Measurements from ENCODE around the gene RGS17.
A peak's percentile ranks its signal among the peaks of the same experiment; 100 is the strongest.
"Not testable (repeated sequence)": the region's sequence is repeated elsewhere in the genome, so short reads cannot be mapped to it uniquely, and the experiment has no call there.

The RGS17 gene

DNA sequence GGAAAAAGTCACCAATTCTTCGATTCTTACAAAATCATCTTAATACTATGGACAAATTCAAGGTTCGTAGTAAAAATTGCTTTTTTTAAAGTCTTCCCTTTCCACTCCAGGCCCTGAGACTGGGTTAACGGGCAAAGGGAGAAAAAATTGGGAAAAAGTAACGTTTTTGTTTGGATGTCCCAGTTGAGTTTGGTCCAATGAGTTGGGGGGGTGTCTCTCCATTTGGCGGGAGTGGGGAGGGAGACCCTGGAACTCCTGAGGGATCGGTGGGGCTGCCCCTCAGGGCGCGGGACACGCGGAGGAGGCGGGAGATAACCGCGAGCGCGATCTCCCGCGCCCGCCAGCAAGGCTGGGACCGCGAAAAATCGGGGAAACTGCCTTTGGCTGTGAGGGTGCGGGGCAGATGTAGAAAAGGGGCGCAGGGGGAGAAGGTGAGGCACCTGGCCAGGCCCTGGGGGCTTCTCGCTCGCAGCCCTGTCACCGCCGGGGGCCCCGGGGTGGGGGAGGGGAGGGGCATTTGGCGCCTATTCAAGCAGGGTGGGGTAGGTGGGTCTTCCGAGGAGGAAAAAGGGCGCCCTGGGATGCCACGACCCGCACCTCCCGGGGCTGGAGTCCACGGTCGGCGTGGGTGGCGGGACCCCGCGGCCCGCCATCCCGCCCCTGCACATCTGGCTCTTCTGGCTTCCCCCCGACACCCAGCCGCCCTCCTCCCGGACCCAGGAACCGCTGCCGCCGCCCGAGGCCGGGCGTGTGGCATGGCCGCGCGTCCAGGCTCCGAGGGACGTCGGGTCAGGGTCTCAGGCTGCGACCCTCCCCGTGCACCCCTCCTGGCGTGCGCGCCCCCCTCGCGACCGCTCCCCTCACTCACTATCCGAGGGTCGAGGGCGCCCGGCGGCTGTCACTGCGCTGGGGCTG is 148.8 kb downstream of the RGS17 start:
- peak; percentile 54 for DNase-seq

DNA sequence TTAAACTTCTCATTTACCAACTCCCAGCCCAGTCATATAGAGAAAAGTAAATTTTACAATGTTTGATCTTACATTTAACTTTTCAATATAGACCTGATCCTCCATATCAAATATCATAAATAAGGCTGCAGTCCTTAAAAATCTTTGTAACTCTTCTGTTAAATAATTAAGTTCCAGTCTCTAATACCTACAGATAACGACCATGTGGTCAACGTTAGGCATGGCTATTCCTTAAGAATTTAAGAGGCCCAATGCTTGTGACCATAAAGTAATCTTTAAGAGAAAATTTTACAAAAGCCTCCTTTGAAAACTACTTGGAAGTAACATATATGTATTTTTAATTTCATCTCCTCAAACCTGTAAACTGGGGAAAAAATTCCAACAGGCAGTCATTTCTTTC is 149.9 kb downstream of the RGS17 start:
- no peak for DNase-seq

DNA sequence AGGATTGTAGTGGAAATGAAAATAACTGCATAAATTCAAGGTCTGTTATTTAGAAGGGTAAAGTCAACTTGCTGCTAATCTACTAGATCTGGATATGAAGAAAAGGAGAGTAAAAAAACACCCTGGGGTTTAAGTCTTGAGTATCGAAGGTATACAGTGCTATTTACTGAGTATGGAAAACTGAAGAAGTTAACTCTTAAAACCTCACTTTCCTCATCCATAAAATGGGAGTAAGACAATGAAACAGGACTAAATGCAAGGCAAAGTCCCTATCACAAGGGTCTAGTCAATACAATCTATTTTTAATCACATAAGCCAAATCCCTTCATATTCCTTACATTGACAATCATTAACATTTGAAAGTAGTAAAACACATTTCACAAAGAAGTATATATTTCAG is 150.4 kb downstream of the RGS17 start:
- no peak for DNase-seq

DNA sequence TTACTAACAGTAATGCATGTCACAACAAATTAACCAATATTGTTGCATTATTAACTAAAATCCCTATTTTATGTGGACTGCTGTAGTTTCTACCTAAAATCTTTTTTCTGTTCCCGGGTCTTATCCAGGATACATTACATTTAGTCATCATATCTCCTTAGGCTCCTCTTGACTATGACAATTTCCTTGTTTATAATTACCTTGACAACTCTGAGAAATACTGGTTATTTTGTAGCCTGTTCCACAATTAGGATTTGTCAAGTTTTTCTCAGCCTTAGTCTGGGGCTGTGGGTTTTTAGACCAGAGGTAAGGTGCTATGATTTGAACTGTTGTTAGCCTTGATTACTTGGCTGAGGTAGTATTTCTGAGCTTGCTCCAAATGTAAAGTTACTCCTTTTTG is 152.0 kb downstream of the RGS17 start:
- DNase-seq, result no peak

- no peak for DNase-seq
Observed at GRCh38 chr6:152978058-152978457, 153.0 kb downstream of the RGS17 start.

DNA sequence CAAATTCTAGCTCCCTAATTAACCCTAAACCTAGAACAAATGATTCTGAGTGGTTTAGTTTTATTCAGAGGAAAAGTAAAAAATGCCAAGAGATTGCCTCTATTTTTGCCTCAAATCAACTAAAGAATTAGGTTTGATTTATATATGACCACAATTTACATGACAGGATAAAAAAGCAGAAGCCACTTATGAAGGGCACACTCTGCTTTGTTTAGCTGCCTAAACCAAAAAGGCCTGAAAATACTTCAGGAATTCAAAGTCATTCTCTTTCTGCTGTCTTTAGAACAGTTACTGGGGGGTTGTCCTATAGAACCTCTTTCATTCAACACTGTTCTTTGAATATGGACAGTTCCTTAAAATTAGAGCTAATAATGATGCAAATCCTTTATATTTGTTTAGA is 153.5 kb downstream of the RGS17 start:
- no peak for DNase-seq

GRCh38 chr6:152976749-152977148 is 154.3 kb downstream of the RGS17 start:
- no peak for DNase-seq

GRCh38 chr6:152975204-152975915 is 155.7 kb downstream of the RGS17 start:
- no peak for DNase-seq

- DNase-seq, result no peak
Observed at GRCh38 chr6:152973916-152974315, 157.2 kb downstream of the RGS17 start.

- no peak for DNase-seq
Observed at GRCh38 chr6:152969688-152970418, 161.2 kb downstream of the RGS17 start.

DNA sequence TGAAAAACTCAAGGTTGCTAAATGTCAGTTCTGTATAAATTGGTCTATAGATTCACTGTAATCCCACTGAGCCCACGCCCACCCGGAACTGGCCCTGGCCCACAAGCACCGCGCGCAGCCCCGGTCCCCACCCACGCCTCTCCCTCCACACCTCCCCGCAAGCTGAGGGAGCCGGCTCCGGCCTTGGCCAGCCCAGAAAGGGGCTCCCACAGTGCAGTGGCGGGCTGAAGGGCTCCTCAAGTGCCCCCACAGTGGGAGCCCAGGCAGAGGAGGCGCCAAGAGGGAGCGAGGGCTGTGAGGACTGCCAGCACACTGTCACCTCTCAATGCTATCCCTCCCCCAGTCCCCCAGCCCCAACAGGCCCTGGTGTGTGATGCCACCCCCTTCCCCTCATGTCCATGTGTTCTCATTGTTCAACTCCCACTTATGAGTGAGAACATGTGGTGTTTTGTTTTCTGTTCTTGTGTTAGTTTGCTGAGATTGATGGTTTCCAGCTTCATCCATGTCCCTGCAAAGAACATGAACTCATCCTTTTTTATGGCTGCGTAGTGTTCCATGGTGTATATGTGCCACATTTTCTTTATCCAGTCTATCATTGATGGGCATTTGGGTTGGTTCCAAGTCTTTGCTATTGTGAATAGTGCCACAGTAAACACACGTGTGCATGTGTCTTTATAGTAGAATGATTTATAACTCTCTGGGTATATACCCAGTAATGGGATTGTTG is 164.8 kb downstream of the RGS17 start:
- DNase-seq, result not testable (repeated sequence)

DNA sequence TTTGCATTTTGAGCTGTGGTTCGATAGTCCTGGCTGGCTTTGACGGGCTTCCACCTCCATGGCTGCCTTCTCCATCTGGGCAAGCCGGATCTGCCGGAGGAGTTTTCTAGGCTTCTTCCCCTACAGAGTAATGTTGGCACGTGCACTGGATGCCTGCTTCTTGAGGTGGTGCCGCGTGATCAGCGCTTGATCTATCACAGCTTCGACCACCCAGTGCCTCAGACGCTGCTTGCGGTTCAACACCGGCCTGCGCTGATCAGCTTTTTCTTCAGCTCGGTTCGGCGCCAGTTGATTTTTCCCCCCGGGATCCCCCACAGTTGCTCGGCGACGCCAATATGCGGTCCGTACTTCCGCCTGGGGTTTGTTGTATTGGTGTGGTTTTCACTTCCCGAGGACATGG is 171.7 kb downstream of the RGS17 start:
- DNase-seq, result no peak

DNA sequence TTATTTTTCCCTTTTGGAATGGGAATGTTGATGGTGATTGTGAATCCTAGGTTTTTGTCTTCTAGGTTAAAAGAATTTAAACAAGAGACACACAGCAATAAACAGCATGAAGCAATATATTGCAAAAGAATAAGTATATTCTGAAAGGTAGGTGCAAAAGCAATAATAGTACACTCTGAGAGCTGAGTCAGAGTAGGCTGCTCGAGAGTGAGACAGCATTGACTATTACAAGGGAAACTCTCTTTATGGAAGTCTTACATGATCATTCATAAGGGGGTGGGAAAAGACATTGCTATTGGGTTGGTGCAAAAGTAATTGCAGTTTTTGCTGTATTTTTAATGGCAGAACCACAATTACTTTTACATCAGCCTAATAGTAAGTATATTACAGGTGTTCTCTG is 173.3 kb downstream of the RGS17 start:
- no peak for DNase-seq
